HG02588 (cell line): ENCODE results near the gene ZFAND2A.
"Not testable (repeated sequence)": the region's sequence is repeated elsewhere in the genome, so short reads cannot be mapped to it uniquely, and the experiment has no call there.

ENCODE experiments used
- ATAC-seq: cut with Tn5 transposase; IDR thresholded peaks from one replicate; pipeline ENCODE4 v1.9.1; 2021; ENCODE audit warnings: mild to moderate bottlenecking, moderate library complexity; ENCODE audit not compliant: unreplicated experiment

Gene ZFAND2A

DNA sequence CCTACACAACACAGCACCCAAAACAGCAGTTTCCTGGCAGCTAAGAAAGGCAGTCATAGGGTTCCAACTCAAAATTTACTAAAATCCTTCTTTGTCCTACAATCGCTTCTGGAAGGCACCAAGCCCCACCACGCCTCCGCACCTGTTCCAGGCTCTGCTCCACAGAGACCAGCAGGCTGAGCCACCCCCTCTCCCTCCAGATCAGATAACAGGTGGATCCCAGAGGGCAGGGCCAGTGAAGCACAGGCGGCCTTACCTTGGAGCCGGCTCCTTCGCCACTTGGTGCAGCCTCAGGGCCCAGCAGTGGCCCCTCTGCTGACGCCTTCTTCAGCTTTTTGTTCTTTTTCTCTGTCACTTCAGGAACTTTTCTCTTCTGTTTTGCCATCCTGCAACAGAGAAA lies 33.0 kb downstream of the ZFAND2A start:
- no peak for ATAC-seq

DNA sequence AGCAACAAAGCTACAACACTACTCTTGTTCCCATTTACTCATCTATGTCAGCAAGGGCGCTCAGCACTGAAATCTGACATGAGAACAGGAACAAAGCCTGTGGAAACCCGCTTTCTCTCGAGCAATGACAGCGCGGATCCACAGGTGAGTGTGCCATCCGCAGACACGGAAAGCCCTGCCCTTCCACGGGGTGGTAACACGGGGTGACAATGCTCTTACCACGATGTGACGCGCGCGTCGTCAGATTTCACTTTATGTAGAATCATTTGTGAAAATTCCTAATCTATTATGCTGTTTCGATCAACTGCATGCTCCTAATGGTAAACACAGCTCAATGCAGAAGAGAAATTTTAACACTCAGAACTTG lies 34.4 kb downstream of the ZFAND2A start:
- ATAC-seq, result no peak

DNA sequence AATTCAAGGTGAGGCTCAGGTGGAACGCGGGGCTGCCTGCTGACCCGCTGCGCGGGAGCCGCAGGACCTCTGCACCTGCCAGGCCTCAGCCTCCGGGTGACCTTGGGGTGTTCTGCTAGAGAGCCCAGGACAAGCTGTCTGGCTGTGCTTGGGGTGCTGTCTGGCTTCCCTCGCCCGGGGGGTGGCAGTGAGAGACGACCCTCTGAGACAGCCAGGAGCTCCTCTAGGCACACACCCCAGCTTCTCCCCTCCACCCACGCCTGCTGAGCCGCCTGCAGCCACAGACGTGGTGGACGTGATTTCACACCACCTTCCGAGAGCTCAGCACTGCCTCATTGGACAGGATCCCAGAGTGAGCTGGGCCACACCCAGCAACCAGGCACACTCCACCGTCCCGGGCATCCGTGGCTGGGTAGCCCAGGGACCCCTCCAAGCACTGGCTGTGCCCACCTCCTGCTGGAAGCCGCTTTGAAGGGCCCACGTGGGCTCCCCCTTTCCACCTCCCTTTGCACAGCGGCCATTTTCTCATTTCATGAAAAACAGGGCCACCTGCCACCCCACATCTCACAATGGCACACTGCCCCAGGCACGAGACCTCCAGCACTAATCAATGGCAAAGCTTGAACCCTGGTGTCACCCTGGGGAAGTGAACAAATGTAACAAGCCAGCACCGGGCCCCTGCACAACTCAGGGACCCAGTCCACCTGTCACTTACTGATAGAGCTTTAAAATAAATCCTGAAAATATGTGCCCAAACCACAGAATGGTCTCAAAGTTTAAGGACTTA lies 35.0 kb downstream of the ZFAND2A start:
- no peak for ATAC-seq

DNA sequence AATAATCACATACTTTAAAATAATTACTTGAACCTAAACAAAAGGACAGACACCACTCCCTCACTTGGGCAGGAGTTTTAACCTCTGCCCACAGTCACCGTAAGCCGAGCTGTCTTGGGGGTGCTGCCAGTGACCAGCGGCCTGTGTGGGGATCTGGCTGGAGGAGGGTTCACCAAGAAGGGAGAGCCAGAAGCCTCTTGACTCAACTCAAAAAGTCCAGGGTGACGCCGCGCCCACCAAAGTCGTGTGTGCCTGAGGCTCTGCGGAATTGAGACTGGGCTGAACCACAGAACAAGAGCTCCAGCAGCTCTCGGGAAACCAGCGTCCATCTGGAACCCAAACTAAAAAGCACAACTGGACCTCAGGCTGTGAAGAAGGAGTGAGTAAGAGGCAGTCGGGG lies 35.8 kb downstream of the ZFAND2A start:
- ATAC-seq, result no peak

DNA sequence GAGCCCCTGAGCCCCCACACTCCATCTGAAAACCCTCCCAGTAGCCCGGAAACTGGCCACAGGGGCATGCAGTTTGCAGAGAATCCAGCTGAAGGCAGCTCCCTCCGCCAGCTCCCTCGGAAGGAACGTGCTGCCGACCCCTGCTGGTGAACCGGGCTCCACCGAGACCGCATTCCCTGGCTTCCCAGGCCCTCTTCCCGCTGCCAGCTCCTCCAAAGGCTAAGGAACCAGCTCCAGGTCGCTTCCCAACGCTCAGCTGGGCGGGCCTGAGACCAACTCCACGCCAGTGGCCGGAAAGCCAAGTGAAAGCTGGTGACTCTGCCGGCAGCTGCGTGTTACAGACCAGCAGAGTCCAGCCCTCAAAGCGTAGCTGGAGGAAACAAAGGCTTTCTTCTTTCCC lies 36.3 kb downstream of the ZFAND2A start:
- ATAC-seq, result no peak

DNA sequence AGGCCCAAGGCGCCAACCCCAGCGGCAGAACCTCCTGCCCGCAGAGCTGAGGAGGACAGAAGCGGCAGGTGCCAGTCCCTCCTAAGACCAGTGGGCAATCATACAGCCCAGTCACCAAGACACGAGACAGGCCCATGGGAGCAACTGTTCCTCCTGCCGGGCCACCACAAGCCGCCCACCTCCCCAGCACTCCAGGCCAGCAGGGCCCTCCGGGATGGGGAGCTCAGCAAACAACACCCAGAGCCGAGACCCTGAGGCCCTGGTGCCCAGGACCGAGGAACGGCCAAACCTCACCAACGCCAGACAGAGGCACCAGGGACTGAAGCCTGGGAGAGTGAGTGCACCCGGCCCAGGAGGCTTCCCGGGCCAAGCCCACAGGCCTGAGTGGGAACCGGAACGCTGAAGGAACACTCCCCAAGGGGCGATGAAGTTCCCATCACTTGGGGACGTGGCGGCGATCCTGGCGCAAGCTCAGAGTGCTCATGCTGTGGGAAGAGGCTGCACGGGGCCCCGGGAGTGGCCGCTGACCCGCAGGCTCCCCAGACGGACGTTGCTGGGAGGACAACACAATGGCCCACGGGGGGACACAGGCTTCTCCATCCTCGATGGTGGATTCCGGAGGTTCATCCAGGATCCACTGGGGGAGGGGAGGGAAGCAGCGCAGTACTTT lies 37.0 kb downstream of the ZFAND2A start:
- no peak for ATAC-seq

DNA sequence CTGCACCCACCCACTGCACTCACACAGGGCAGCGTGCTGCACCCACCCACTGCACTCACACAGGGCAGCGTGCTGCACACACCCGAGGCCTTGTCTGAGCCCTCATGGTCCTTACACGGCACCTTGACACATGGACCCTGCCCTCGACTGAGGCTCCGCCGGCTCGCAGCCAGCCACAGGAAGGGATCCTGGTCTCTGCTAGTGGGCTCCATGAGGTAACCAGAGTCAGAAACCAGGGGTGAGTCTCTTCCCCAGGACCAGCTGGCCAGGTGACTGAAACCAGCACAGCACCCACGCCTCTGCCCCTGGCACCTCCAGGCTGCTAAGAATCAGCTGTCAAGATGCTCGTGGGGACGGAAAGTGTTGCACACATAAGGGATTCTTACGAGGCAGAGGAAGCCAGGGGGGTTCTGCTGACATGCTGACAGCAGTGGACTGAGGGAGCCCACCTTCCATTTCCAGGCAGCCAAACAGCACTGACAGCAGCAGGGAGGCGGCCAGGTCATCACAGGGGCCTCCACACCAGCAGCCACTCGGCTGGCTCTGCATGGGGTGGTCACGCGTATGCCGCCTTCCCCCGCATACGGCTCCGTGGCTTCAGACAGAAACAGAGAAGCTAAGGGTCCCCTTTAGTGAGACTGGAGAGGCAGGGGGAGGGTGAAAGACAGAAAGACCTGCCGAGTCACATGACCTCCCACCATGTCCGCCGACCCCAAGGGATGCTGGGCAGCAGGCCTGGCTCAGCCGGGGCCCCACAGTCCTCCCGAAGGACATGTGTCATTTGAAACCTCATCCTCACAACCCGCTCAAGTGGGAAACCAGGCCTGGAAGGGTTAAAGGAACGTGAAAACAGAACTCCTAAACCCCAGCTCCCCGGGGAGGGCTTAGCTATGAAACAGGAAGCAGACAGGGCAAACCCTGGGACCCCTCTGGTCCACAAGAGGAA lies 37.8 kb downstream of the ZFAND2A start:
- no peak for ATAC-seq

DNA sequence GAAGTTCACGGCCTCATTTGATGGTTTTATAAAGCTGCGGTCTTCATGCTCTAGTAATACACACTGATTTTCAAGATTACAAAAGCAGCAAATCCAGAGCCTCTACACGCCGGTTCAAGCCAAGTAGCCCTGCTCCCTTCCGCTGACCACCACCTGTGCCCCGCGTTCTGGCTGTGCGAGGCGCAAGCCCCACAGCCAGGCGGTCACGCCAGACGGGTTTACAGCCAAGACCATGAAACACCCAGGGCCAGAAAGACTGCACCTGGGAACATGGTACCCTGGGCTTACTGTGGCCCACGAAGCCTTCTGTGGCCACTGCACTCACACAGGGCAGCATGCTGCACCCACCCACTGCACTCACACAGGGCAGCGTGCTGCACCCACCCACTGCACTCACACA lies 38.5 kb downstream of the ZFAND2A start:
- no peak for ATAC-seq

DNA sequence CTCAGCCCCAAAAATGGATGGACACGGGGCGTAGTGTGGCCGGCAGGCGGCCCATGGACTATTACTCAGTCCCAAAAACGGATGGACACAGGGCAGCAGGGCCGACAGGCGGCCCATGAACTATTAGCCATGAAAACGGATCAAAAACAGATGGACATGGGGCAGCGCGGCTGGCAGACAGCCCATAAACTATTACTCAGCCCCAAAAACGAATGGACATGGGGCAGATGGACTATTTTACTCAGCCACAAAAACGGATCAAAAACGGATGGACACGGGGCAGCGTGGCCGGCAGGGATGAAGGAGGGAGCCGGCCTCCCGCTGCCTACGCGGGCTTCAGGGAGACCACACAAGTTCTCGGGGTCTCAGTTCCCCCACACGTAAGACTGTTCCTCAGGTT lies 39.2 kb downstream of the ZFAND2A start:
- ATAC-seq, result no peak

DNA sequence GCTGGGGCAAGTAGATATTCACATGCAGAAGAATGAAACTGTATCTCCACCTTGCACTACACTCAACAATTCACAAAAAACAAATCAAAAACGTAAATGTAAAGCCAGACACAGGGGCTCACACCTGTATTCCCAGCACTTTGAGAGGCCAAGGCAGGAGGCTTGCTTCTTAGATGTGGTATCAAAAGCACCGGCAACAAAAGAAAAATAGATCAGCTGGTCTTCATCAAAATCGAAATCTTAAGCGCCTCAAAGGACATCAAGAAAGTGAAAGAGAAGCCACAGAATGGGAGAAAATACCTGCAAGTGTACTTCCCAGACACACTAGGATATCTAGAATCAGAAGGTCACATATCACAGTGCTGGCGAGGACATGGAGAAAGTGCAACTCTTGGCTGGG lies 40.8 kb downstream of the ZFAND2A start:
- ATAC-seq, result no peak

DNA sequence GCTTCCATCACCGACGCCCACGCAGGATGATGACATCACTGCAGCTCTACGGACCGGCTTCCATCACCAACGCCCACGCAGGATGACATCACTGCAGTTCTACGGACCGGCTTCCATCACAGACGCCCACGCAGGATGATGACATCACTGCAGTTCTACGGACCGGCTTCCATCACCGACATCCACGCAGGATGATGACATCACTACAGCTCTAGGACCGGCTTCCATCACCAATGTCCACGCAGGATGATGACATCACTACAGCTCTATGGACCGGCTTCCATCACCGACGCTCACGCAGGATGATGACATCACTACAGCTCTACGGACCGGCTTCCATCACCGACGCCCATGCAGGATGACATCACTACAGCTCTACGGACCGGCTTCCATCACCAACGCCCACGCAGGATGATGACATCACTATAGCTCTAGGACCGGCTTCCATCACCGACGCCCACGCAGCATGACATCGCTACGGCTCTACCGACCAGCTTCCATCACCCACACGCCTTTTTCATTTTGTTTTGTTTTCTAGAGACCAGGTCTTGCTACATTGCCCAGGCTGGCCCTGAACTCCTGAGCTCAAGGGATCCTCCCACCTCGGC lies 42.6 kb downstream of the ZFAND2A start:
- no peak for ATAC-seq

DNA sequence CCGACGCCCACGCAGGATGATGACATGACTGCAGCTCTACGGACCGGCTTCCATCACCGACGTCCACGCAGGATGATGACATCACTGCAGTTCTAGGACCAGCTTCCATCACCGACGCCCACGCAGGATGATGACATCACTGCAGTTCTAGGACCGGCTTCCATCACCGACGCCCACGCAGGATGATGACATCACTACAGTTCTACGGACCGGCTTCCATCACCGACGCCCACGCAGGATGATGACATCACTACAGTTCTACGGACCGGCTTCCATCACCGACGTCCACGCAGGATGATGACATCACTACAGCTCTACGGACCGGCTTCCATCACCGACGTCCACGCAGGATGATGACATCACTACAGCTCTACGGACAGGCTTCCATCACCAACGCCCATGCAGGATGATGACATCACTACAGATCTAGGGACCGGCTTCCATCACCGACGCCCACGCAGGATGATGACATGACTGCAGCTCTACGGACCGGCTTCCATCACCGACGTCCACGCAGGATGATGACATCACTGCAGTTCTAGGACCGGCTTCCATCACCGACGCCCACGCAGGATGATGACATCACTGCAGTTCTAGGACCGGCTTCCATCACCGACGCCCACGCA lies 43.5 kb downstream of the ZFAND2A start:
- not testable (repeated sequence) for ATAC-seq

DNA sequence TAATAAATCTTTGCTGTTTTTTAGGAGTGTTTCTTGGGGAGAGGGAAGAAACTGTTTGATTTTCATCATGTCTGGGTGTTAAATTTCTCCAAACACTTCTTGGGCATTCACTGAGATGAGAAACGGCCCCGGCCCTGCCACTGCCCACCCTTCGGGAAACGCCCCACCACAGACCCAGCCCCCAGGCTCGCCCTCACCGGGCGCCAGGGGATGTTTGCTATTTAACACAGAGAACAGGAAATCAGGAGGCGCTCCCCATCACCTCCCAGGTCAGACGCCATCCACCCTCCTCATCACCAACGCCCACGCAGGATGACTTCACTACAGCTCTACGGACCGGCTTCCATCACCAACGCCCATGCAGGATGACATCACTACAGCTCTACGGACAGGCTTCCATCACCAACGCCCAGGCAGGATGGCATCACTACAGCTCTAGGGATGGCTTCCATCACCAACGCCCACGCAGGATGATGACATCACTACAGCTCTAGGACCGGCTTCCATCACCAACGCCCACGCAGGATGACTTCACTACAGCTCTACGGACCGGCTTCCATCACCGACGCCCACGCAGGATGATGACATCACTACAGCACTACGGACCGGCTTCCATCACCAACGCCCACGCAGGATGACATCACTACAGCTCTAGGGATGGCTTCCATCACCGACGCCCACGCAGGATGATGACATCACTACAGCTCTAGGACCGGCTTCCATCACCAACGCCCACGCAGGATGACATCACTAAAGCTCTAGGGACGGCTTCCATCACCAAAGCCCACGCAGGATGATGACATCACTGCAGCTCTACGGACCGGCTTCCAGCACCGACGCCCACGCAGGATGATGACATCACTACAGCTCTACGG lies 44.6 kb downstream of the ZFAND2A start:
- not testable (repeated sequence) for ATAC-seq

DNA sequence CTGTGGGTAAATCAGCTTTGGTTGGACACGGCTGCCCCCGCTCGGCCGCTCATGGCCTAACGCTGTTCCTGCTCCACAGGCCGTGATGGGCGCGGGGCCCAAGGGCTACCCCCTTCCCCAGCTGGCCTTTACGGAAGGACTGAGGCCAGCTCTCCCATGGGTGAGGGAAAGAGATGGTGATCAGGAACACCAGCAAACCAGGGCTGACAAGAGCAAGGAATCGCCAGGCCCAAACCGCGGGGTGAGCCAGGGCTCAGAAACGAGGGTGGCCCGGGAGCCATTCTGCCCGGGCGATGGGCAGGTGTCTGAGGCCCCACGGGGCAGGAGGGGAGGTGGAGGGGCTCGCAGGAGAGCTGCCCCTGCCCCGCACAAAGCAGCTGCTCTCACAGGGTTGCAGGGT lies 45.5 kb downstream of the ZFAND2A start:
- no peak for ATAC-seq

DNA sequence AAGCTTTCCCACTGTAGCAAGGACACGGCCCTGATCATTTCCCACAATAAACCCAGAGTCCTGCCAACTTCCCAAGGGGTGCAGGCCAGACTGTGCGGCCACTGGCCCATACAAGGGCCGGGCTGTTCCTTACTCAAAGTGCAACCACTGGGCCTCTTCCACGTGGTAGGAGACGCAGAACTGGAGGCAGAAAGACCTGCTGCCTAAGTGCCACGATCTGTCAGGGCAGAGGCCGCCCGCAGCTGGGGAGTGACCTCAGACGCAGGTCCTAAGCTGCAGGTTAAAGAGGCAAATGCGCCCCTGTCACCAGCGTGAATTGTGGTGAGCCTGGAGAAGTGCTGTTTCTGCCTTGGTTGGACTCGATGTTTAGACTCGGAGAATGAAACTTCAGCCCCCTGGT lies 45.9 kb downstream of the ZFAND2A start:
- no peak for ATAC-seq

DNA sequence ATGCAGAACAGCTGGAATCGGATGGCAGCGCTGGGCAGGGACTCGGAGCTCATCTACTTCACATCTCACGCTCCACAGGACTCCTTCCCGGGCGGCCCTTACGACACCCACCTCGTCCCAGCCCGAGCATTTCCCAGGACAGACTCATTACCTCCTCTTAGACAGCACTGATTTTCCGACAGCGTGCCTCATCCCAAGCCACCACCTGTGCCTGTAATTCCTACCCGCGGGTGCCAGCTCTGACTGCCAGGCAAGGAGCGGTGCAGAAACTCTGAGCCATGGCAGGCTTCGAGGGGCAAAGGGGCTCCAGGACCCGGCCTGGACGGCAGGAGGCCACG lies 46.5 kb downstream of the ZFAND2A start:
- ATAC-seq, result no peak

DNA sequence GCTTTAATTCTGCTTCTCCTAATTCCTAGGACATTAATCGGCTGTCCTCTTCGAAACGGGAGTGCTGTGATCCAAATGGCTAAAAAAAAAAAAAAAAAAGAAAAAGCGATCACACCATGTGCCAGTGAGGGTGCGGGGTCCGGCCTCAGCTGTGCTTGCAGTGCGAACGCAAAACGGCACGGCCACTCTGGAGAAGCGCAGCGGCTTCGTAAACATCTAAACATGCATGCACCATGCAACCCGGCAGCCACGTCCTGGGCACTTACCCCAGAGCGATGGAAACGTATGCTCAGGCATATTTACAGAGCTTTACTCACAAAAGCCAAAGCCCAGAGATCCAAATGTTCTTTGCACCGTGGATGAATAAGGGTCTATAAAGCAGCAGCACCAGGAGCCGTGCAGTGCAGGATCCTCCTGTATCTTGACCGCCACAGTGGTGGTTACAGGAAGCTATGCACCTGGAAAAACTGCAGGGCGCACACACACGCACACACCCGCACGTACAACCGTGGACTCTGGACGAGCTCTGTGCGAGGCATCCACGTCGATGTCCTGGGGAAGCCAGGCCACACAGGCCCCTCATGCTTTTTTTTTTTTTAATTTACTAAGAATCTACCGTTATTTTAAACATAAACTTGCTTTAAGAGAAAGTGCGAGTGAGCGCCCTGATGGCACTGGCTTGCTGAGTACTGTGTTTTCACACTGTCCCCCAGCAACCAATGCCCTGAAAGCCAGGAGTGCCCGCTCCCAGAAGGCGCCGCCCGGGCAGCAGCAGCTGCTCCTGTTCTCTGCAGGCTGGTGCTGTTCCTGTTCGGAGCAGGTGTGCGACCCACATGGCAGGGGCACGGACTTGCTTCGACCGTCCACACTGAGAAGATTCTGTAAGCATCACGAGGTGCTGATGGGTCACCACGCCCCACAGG lies 47.1 kb downstream of the ZFAND2A start:
- no peak for ATAC-seq

DNA sequence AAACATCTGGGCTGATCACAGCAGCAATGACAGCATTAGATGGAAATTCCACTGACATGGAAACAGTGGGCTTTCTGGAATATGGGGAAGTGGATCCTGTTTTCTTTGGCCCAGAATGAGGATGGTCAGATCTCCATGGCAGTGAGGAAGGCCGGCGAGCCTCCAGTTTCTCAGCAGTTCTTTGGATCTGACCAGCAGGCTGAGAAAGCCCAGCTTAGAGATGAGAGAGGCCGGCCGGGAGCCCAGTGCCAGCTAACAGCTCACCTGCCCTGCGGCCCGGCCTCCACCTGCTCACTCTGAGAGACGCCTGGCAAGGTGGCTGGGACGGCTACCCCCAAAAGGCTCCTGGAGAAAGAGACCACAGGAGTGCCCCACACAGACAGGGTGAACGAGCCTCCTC lies 47.9 kb downstream of the ZFAND2A start:
- no peak for ATAC-seq

DNA sequence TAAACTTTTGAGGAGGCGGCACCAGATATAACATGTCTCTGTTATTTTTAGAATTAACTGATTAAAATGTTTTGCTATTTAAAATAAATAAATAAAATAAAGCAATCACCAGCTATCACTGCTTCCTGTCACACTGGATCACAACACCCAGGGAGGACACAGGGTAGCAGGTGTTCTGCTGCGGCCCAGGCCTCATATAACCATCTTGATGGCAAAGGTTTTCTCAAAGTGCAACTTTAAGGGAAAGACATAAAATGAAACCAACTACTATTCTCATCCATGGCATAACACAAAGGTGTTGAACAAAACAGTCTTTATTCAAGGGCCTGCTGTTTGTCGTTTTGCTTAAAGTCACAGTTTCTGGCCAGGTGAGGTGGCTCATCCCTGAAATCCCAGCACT lies 48.8 kb downstream of the ZFAND2A start:
- no peak for ATAC-seq
